Trophoblast cell (in vitro differentiated cells and primary cell): Measurements from ENCODE around the gene VSIR.

Experiments used
- DNase-seq, 2 donors: peaks; one replicate each; pipeline ENCODE4 v3.0.0-alpha.2; 2016
- H2AFZ ChIP-seq: 2 replicates; pipeline ENCODE4 v1.6.1; 2013; ENCODE audit warnings: low read length, moderate library complexity, mild to moderate bottlenecking; ENCODE audit not compliant: insufficient read depth, poor library complexity
- H2AK5ac ChIP-seq: 2 replicates; pipeline ENCODE4 v1.6.1; 2013; ENCODE audit warnings: mild to moderate bottlenecking, low read length
- H2BK120ac ChIP-seq: 2 replicates; pipeline ENCODE4 v1.6.1; 2013; ENCODE audit warnings: low read length, mild to moderate bottlenecking, moderate library complexity; ENCODE audit not compliant: insufficient read depth, poor library complexity
- H2BK12ac ChIP-seq: 2 replicates; pipeline ENCODE4 v1.6.1; 2013; ENCODE audit warnings: mild to moderate bottlenecking, low read length, moderate library complexity
- H2BK5ac ChIP-seq: 2 replicates; pipeline ENCODE4 v1.6.1; 2013; ENCODE audit warnings: low read length, low read depth, moderate library complexity, mild to moderate bottlenecking; ENCODE audit not compliant: poor library complexity
- H3K14ac ChIP-seq: 2 replicates; pipeline ENCODE4 v1.6.1; 2013; ENCODE audit warnings: mild to moderate bottlenecking, low read length
- H3K18ac ChIP-seq: 2 replicates; pipeline ENCODE4 v1.6.1; 2013; ENCODE audit warnings: mild to moderate bottlenecking, low read length
- H3K23ac ChIP-seq: 2 replicates; pipeline ENCODE4 v1.6.1; 2013; ENCODE audit warnings: low read length
- H3K27ac ChIP-seq: 2 replicates; pipeline ENCODE4 v1.5.1; 2013; ENCODE audit warnings: low read depth, mild to moderate bottlenecking, inconsistent platforms, low read length, moderate library complexity
- H3K27me3 ChIP-seq: 2 replicates; pipeline ENCODE4 v1.6.1; 2013; ENCODE audit warnings: inconsistent platforms, mild to moderate bottlenecking, low read length, moderate library complexity; ENCODE audit not compliant: insufficient read depth
- H3K36me3 ChIP-seq, 2 experiments: 1 replicate in 1 of 2; 2 replicates in 1 of 2; pipeline ENCODE4 v1.6.1; 2013; ENCODE audit warnings: low read length in 2 of 2, mild to moderate bottlenecking in 2 of 2, moderate library complexity in 1 of 2; ENCODE audit not compliant: insufficient read depth in 2 of 2, control insufficient read depth in 1 of 2
- H3K4ac ChIP-seq: 2 replicates; pipeline ENCODE4 v1.6.1; 2013; ENCODE audit warnings: low read depth, mild to moderate bottlenecking, low read length, moderate library complexity
- H3K4me1 ChIP-seq, 2 experiments: 1 replicate in 1 of 2; 2 replicates in 1 of 2; pipeline ENCODE4 v1.6.1; 2013; ENCODE audit warnings: low read length in 2 of 2, mild to moderate bottlenecking in 2 of 2, moderate library complexity in 1 of 2; ENCODE audit not compliant: insufficient read depth in 2 of 2, control insufficient read depth in 1 of 2
- H3K4me2 ChIP-seq: 2 replicates; pipeline ENCODE4 v1.6.1; 2013; ENCODE audit warnings: inconsistent platforms, mild to moderate bottlenecking, low read length, moderate library complexity
- H3K4me3 ChIP-seq: 2 replicates; pipeline ENCODE4 v1.5.1; 2013; ENCODE audit warnings: mild to moderate bottlenecking, low read depth, low read length, inconsistent platforms
- H3K79me1 ChIP-seq: one replicate; pipeline ENCODE4 v1.6.1; 2013; ENCODE audit warnings: low read length
- H3K79me2 ChIP-seq: 2 replicates; pipeline ENCODE4 v1.6.1; 2013; ENCODE audit warnings: low read length, mild to moderate bottlenecking; ENCODE audit not compliant: control insufficient read depth, insufficient read depth, poor library complexity
- H3K9ac ChIP-seq: 2 replicates; pipeline ENCODE4 v1.6.1; 2013; ENCODE audit warnings: mild to moderate bottlenecking, low read length
- H3K9me3 ChIP-seq: 2 replicates; pipeline ENCODE4 v1.6.1; 2013; ENCODE audit warnings: low read depth, mild to moderate bottlenecking, control low read depth, inconsistent platforms, low read length; ENCODE audit not compliant: insufficient read depth
- H4K12ac ChIP-seq: 2 replicates; pipeline ENCODE4 v1.6.1; 2013; ENCODE audit warnings: low read depth, mild to moderate bottlenecking, low read length, moderate library complexity
- H4K8ac ChIP-seq: 2 replicates; pipeline ENCODE4 v1.6.1; 2013; ENCODE audit warnings: low read depth, mild to moderate bottlenecking, low read length, moderate library complexity
- H4K91ac ChIP-seq: one replicate; pipeline ENCODE4 v1.6.1; 2013; ENCODE audit warnings: low read depth, mild to moderate bottlenecking, low read length, moderate library complexity
- WGBS: extraction: QIAGEN DNeasy Blood & Tissue Kit; methylation state at CpG from one replicate; pipeline ENCODE4 v1.1.7; 2013; ENCODE audit warnings: missing lambda C conversion rate; ENCODE audit not compliant: insufficient read length, insufficient coverage; ENCODE audit errors: extremely low coverage; 5-methylcytosine and 5-hydroxymethylcytosine counted together

Gene VSIR

GRCh38 chr10:71721313-71721712 lies 52.0 kb downstream of the VSIR start:
- Histone ChIP-seq H4K12ac (no peak overlapping the region), H3K4me3 (no peak overlapping the region), H2AK5ac (no peak overlapping the region), H3K27ac (no peak overlapping the region), H4K8ac (no peak overlapping the region), H2BK5ac (no peak overlapping the region), H3K4me1 (peaks cover 2% of the 10 kb centered on the region in 2 experiments), H3K14ac (no peak overlapping the region), H3K27me3 (no peaks in the 10 kb centered on the region), H3K9ac (no peak overlapping the region), H3K23ac (no peak overlapping the region), H3K18ac (no peak overlapping the region), H3K4me2 (no peak overlapping the region), H3K4ac (no peak overlapping the region), H3K79me1 (no peaks in the 10 kb centered on the region), H2BK120ac (no peak overlapping the region), H3K79me2 (no peaks in the 10 kb centered on the region), H2BK12ac (no peak overlapping the region), H4K91ac (no peak overlapping the region), H3K36me3 (no peaks in the 10 kb centered on the region), H3K9me3 (no peaks in the 10 kb centered on the region), H2AFZ (no peak overlapping the region)
- no peak for DNase-seq
- no CpG with 5 or more reads among the region's 6 CpGs for WGBS

- DNase-seq = no peak
- H4K8ac ChIP-seq = no peak overlapping the region
- H2AK5ac ChIP-seq = no peak overlapping the region
- H4K91ac ChIP-seq = no peak overlapping the region
- no peak overlapping the region for H3K4me2 ChIP-seq
- H2BK120ac ChIP-seq = no peak overlapping the region
- H3K4ac ChIP-seq = no peak overlapping the region
- H2BK5ac ChIP-seq = no peak overlapping the region
- H4K12ac ChIP-seq = no peak overlapping the region
- H3K27me3 ChIP-seq = no peaks in the 10 kb centered on the region
- no peak overlapping the region for H2BK12ac ChIP-seq
- H3K79me2 ChIP-seq = no peaks in the 10 kb centered on the region
- no peak overlapping the region for H3K14ac ChIP-seq
- WGBS = no CpG with 5 or more reads among the region's 4 CpGs
- H3K4me1 ChIP-seq = no peaks in the 10 kb centered on the region
- H3K27ac ChIP-seq = no peak overlapping the region
- H3K18ac ChIP-seq = no peak overlapping the region
- H2AFZ ChIP-seq = no peak overlapping the region
- H3K36me3 ChIP-seq = no peaks in the 10 kb centered on the region
- no peaks in the 10 kb centered on the region for H3K9me3 ChIP-seq
- H3K9ac ChIP-seq = no peak overlapping the region
- H3K4me3 ChIP-seq = no peak overlapping the region
- H3K23ac ChIP-seq = no peak overlapping the region
- H3K79me1 ChIP-seq = no peaks in the 10 kb centered on the region
These were observed 53.0 kb downstream of the VSIR start for GRCh38 chr10:71720288-71720687.

GRCh38 chr10:71719464-71720201 lies 53.7 kb downstream of the VSIR start, which contains the start of gene C10orf105:
C10orf105 (minus strand) TSS chr10:71719778; CDS start chr10:71716337, 3,441 bp downstream.
- no peak within 1 kb of the TSS for H4K91ac ChIP-seq
- no peaks in the 10 kb centered on the region for H3K79me2 ChIP-seq
- no peak within 1 kb of the TSS for H4K8ac ChIP-seq
- H3K79me1 ChIP-seq = no peaks in the 10 kb centered on the region
- H3K36me3 ChIP-seq = no peaks in the 10 kb centered on the region
- H3K4me3 ChIP-seq = no peak within 1 kb of the TSS
- no peaks in the 10 kb centered on the region for H3K27me3 ChIP-seq
- no peak within 1 kb of the TSS for H2AK5ac ChIP-seq
- H3K4ac ChIP-seq = no peak within 1 kb of the TSS
- no peak within 1 kb of the TSS for H3K4me2 ChIP-seq
- H3K14ac ChIP-seq = no peak within 1 kb of the TSS
- H2BK5ac ChIP-seq = no peak within 1 kb of the TSS
- no peak within 1 kb of the TSS for H2BK120ac ChIP-seq
- H2BK12ac ChIP-seq = no peak within 1 kb of the TSS
- DNase-seq = no peak
- H3K9ac ChIP-seq = no peak within 1 kb of the TSS
- WGBS = no CpG with 5 or more reads among the region's 14 CpGs
- no peak within 1 kb of the TSS for H3K18ac ChIP-seq
- H3K4me1 ChIP-seq = no peaks in the 10 kb centered on the region
- no peaks in the 10 kb centered on the region for H3K9me3 ChIP-seq
- no peak within 1 kb of the TSS for H2AFZ ChIP-seq
- no peak within 1 kb of the TSS for H3K23ac ChIP-seq
- no peak within 1 kb of the TSS for H3K27ac ChIP-seq
- no peak within 1 kb of the TSS for H4K12ac ChIP-seq

- Histone ChIP-seq H2BK12ac (no peak overlapping the region), H4K8ac (no peak overlapping the region), H3K23ac (no peak overlapping the region), H3K27me3 (no peaks in the 10 kb centered on the region), H3K9ac (no peak overlapping the region), H3K79me1 (no peaks in the 10 kb centered on the region), H3K27ac (no peak overlapping the region), H3K79me2 (no peaks in the 10 kb centered on the region), H2AFZ (no peak overlapping the region), H3K4me1 (no peaks in the 10 kb centered on the region), H4K91ac (no peak overlapping the region), H3K14ac (no peak overlapping the region), H4K12ac (no peak overlapping the region), H3K4me2 (no peak overlapping the region), H3K18ac (no peak overlapping the region), H3K9me3 (no peaks in the 10 kb centered on the region), H3K4me3 (no peak overlapping the region), H3K4ac (no peak overlapping the region), H2BK120ac (no peak overlapping the region), H2BK5ac (no peak overlapping the region), H2AK5ac (no peak overlapping the region), H3K36me3 (no peaks in the 10 kb centered on the region)
- no peak for DNase-seq
- WGBS = no CpG with 5 or more reads among the region's 7 CpGs
These were observed 54.3 kb downstream of the VSIR start for GRCh38 chr10:71719042-71719441.
